GM23338 (cell line): ENCODE data around the gene PAPOLG. TPM values are rescaled to one million over a fixed set of nuclear protein-coding genes. Genes with fewer than 3 reads are reported as not detected.

ENCODE experiments used
- ATAC-seq: fragments of 200-7000 bp; cut with Tn5 transposase; 3 replicates; pipeline ENCODE4 v1.9.1; 2020
- DNase-seq: peaks from one replicate; pipeline ENCODE4 v3.0.0-alpha.2; 2015; ENCODE audit warnings: low spot score
- H2AFZ ChIP-seq: fragments of 200-600 bp; sonication (generic); 2 replicates; pipeline ENCODE4 v1.8.0; 2016; ENCODE audit warnings: antibody characterized with exemption, mild to moderate bottlenecking, moderate library complexity
- H3F3A ChIP-seq: fragments of 200-600 bp; sonication (generic); replicated peaks from 2 replicates; pipeline ENCODE4 v1.8.0; 2017; ENCODE audit warnings: antibody characterized with exemption, mixed run types, low read depth
- H3K27ac ChIP-seq: fragments of 200-600 bp; sonication (generic); 2 replicates; pipeline ENCODE4 v1.6.1; 2016; ENCODE audit warnings: low read depth
- H3K27me3 ChIP-seq: fragments of 200-600 bp; sonication (generic); 2 replicates; pipeline ENCODE4 v1.8.0; 2016; ENCODE audit warnings: mild to moderate bottlenecking, mixed run types, moderate library complexity; ENCODE audit not compliant: insufficient read depth
- H3K36me3 ChIP-seq: fragments of 200-600 bp; sonication (generic); 2 replicates; pipeline ENCODE4 v1.8.0; 2016; ENCODE audit warnings: mild to moderate bottlenecking; ENCODE audit not compliant: insufficient read depth
- H3K4me1 ChIP-seq: fragments of 200-600 bp; sonication (generic); 2 replicates; pipeline ENCODE4 v1.8.0; 2016; ENCODE audit warnings: mild to moderate bottlenecking, moderate library complexity; ENCODE audit not compliant: insufficient read depth
- H3K4me2 ChIP-seq: fragments of 200-600 bp; sonication (generic); 2 replicates; pipeline ENCODE4 v1.7.1; 2017; ENCODE audit warnings: mixed run types
- H3K4me3 ChIP-seq: fragments of 200-600 bp; sonication (generic); 2 replicates; pipeline ENCODE4 v1.6.1; 2016; ENCODE audit warnings: mixed run types
- H3K79me2 ChIP-seq: fragments of 200-600 bp; sonication (generic); replicated peaks from 2 replicates; pipeline ENCODE4 v1.8.0; 2017; ENCODE audit warnings: mild to moderate bottlenecking; ENCODE audit not compliant: insufficient read depth
- H3K9me2 ChIP-seq: fragments of 200-600 bp; sonication (generic); 2 replicates; pipeline ENCODE4 v1.8.0; 2017; ENCODE audit not compliant: insufficient read depth
- H4K20me1 ChIP-seq: fragments of 200-600 bp; sonication (generic); replicated peaks from 2 replicates; pipeline ENCODE4 v1.8.0; 2017; ENCODE audit warnings: mild to moderate bottlenecking; ENCODE audit not compliant: insufficient read depth
- H3K27ac Mint-ChIP-seq: 2 replicates; pipeline ENCODE4 v1.8.0; 2020; ENCODE audit warnings: inconsistent platforms, mild to moderate bottlenecking, moderate library complexity, mixed read lengths
- H3K27me3 Mint-ChIP-seq: 3 replicates; pipeline ENCODE4 v1.8.0; 2022; ENCODE audit warnings: low read depth, mild to moderate bottlenecking, moderate library complexity, mixed read lengths, inconsistent platforms; ENCODE audit not compliant: insufficient read depth, poor library complexity
- H3K36me3 Mint-ChIP-seq: 3 replicates; pipeline ENCODE4 v1.8.0; 2021; ENCODE audit warnings: low read depth, mild to moderate bottlenecking, inconsistent platforms, moderate library complexity, mixed read lengths
- H3K4me1 Mint-ChIP-seq: 3 replicates; pipeline ENCODE4 v1.8.0; 2020; ENCODE audit warnings: mild to moderate bottlenecking, inconsistent platforms, mixed read lengths
- H3K4me3 Mint-ChIP-seq: 3 replicates; pipeline ENCODE4 v1.8.0; 2021; ENCODE audit warnings: moderate library complexity, mild to moderate bottlenecking, inconsistent platforms, mixed read lengths
- H3K9me3 Mint-ChIP-seq: 3 replicates; pipeline ENCODE4 v1.8.0; 2020; ENCODE audit warnings: moderate library complexity, mild to moderate bottlenecking, inconsistent platforms, mixed read lengths
- CREB1 ChIP-seq: fragments of 250-450 bp; sonication (Bioruptor Pico); IDR thresholded peaks from 2 replicates; pipeline ENCODE4 v1.5.0; 2020; ENCODE audit warnings: low read depth, mild to moderate bottlenecking, moderate library complexity
- EZH2 ChIP-seq: fragments of 200-600 bp; sonication (generic); IDR thresholded peaks from one replicate; pipeline ENCODE4 v1.8.0; 2017; ENCODE audit warnings: antibody characterized with exemption, mild to moderate bottlenecking, low read depth; ENCODE audit not compliant: unreplicated experiment
- EZH2phosphoT487 ChIP-seq: fragments of 200-600 bp; sonication (generic); IDR thresholded peaks from one replicate; pipeline ENCODE4 v1.8.1; 2018; ENCODE audit warnings: antibody characterized with exemption; ENCODE audit not compliant: unreplicated experiment
- JUNB ChIP-seq: IDR thresholded peaks from one replicate; pipeline ENCODE4 v1.6.1; 2016; ENCODE audit warnings: antibody characterized with exemption; ENCODE audit not compliant: unreplicated experiment
- NANOG ChIP-seq: IDR thresholded peaks from 2 replicates; pipeline ENCODE4 v1.6.1; 2016; ENCODE audit warnings: antibody characterized with exemption, borderline replicate concordance
- STAT1 ChIP-seq: IDR thresholded peaks from one replicate; pipeline ENCODE4 v1.6.1; 2016; ENCODE audit warnings: antibody characterized with exemption; ENCODE audit not compliant: unreplicated experiment
- ZNF114 ChIP-seq: fragments of 250-450 bp; sonication (Bioruptor Pico); IDR thresholded peaks from 2 replicates; pipeline ENCODE4 v1.5.0; 2020; ENCODE audit warnings: mild to moderate bottlenecking, moderate library complexity
- ZNF331 ChIP-seq: fragments of 250-450 bp; sonication (Bioruptor Pico); IDR thresholded peaks from 2 replicates; pipeline ENCODE4 v1.5.0; 2020; ENCODE audit warnings: low read depth, mild to moderate bottlenecking, moderate library complexity
- polyA plus RNA-seq: library from polyadenylated mRNA; unstranded; fragments of >200 nt; fragmentation: Nextera tagmentation; extraction: Ambion mirVana; gene quantifications from 2 replicates; pipeline ENCODE4 v1.2.1, GENCODE V29; 2016
- total RNA-seq: library from RNA; depleted of rRNA; stranded (reverse); fragments of >200 nt; shearing (Covaris generic); gene quantifications from 2 replicates; pipeline ENCODE4 v1.2.3, GENCODE V29; 2014
- TF ChIP-seq, protein P1 (sequence below): IDR thresholded peaks from one replicate; pipeline ENCODE4 v1.6.1; 2018; ENCODE audit warnings: antibody characterized with exemption; ENCODE audit not compliant: unreplicated experiment
- TF ChIP-seq, protein P2 (sequence below), 2 experiments: fragments of 200-600 bp in 1 of 2; sonication (generic) in 1 of 2; conservative IDR thresholded peaks; 2 replicates each; pipeline versions ENCODE4 v1.5.1 to v1.6.1; 2016 to 2017; ENCODE audit warnings: antibody characterized with exemption in 2 of 2, low read depth in 2 of 2, mild to moderate bottlenecking in 2 of 2, moderate library complexity in 1 of 2
- TF ChIP-seq, protein P3 (sequence below): IDR thresholded peaks from 2 replicates; pipeline ENCODE4 v1.6.1; 2016; ENCODE audit warnings: antibody characterized with exemption

Gene PAPOLG
- total and polyA plus RNA-seq, 2 experiments from 2014 or later = 13.8 to 31.2 TPM

DNA sequence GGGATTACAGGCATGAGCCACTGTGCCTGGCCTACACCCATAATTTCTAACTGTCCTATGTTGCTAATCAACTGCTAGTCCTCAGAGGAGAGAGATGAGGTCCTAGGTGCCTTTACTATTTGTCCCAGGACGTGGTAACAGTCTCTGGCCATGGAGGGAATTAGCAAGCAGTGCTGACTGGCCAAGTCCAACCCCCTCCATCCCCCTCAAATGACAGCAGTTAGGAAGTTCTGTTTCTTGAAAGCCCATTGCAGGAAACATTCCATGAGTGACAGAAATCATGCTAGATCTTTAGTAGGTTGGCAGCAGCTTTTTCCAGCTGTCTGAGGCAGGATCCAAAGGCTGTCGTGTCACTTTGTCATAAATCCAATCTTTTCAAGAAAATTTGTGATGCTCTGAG is 69.6 kb downstream of the PAPOLG start:
- no peaks in the 10 kb centered on the region for H3K36me3 Mint-ChIP-seq
- no peak overlapping the region for H3K27ac Mint-ChIP-seq
- Histone ChIP-seq H3F3A (no peaks in the 10 kb centered on the region), H3K79me2 (no peaks in the 10 kb centered on the region), H3K4me1 (no peaks in the 10 kb centered on the region), H3K9me2 (no peaks in the 10 kb centered on the region), H2AFZ (no peak overlapping the region), H3K27me3 (no peaks in the 10 kb centered on the region), H3K36me3 (no peaks in the 10 kb centered on the region), H3K27ac (no peak overlapping the region), H4K20me1 (no peaks in the 10 kb centered on the region), H3K4me3 (no peak overlapping the region), H3K4me2 (no peak overlapping the region)
- no peaks in the 10 kb centered on the region for H3K9me3 Mint-ChIP-seq
- ATAC-seq = no peak
- H3K4me1 Mint-ChIP-seq = peaks cover 5% of the 10 kb centered on the region
- H3K27me3 Mint-ChIP-seq = peaks cover 10% of the 10 kb centered on the region
- H3K4me3 Mint-ChIP-seq = no peak overlapping the region
- DNase-seq = no peak
- no peak for TF ChIP-seq ZNF331
- no peak for TF ChIP-seq STAT1
- no peak for TF ChIP-seq ZNF114 (CRISPR knock-in tag)
- no peak for TF ChIP-seq EZH2phosphoT487
- TF ChIP-seq, protein P1, sequence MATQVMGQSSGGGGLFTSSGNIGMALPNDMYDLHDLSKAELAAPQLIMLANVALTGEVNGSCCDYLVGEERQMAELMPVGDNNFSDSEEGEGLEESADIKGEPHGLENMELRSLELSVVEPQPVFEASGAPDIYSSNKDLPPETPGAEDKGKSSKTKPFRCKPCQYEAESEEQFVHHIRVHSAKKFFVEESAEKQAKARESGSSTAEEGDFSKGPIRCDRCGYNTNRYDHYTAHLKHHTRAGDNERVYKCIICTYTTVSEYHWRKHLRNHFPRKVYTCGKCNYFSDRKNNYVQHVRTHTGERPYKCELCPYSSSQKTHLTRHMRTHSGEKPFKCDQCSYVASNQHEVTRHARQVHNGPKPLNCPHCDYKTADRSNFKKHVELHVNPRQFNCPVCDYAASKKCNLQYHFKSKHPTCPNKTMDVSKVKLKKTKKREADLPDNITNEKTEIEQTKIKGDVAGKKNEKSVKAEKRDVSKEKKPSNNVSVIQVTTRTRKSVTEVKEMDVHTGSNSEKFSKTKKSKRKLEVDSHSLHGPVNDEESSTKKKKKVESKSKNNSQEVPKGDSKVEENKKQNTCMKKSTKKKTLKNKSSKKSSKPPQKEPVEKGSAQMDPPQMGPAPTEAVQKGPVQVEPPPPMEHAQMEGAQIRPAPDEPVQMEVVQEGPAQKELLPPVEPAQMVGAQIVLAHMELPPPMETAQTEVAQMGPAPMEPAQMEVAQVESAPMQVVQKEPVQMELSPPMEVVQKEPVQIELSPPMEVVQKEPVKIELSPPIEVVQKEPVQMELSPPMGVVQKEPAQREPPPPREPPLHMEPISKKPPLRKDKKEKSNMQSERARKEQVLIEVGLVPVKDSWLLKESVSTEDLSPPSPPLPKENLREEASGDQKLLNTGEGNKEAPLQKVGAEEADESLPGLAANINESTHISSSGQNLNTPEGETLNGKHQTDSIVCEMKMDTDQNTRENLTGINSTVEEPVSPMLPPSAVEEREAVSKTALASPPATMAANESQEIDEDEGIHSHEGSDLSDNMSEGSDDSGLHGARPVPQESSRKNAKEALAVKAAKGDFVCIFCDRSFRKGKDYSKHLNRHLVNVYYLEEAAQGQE = no peak
- TF ChIP-seq NANOG = no peak
- no peak for TF ChIP-seq JUNB
- TF ChIP-seq EZH2 = no peak
- TF ChIP-seq, protein P2, sequence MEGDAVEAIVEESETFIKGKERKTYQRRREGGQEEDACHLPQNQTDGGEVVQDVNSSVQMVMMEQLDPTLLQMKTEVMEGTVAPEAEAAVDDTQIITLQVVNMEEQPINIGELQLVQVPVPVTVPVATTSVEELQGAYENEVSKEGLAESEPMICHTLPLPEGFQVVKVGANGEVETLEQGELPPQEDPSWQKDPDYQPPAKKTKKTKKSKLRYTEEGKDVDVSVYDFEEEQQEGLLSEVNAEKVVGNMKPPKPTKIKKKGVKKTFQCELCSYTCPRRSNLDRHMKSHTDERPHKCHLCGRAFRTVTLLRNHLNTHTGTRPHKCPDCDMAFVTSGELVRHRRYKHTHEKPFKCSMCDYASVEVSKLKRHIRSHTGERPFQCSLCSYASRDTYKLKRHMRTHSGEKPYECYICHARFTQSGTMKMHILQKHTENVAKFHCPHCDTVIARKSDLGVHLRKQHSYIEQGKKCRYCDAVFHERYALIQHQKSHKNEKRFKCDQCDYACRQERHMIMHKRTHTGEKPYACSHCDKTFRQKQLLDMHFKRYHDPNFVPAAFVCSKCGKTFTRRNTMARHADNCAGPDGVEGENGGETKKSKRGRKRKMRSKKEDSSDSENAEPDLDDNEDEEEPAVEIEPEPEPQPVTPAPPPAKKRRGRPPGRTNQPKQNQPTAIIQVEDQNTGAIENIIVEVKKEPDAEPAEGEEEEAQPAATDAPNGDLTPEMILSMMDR (conservative IDR thresholded peaks at IDR 0.05; ENCODE audit: low read depth in 2 of 2) = no peak

DNA sequence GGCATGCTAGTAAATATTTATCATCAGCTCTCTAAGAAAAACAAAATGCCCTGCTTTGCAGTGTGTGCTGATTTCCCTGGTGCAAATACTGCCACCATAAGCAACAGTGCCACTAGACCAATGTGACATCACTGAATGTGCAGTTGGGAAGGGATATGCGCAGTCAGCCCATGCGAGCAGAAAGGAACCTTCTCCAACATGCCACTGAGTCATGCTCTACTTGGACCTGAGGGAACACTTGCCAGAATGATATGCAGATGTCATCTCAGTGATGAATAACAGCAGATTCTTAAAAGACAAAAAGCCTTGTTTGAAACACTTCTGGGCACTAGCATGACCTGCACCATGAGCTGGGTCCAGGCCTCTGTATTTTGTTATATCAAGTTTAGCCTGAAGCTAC is 70.0 kb downstream of the PAPOLG start:
- H3K4me1 ChIP-seq = no peaks in the 10 kb centered on the region
- Mint-ChIP-seq H3K9me3 (no peaks in the 10 kb centered on the region), H3K27ac (no peak overlapping the region), H3K27me3 (peaks cover 8% of the 10 kb centered on the region), H3K4me1 (peaks cover 8% of the 10 kb centered on the region), H3K4me3 (no peak overlapping the region), H3K36me3 (no peaks in the 10 kb centered on the region)
- no peak overlapping the region for H3K27ac ChIP-seq
- no peaks in the 10 kb centered on the region for H4K20me1 ChIP-seq
- H3K4me3 ChIP-seq = no peak overlapping the region
- H3K36me3 ChIP-seq = no peaks in the 10 kb centered on the region
- no peaks in the 10 kb centered on the region for H3K79me2 ChIP-seq
- no peaks in the 10 kb centered on the region for H3K27me3 ChIP-seq
- no peak overlapping the region for H2AFZ ChIP-seq
- H3K9me2 ChIP-seq = peaks cover 4% of the 10 kb centered on the region; the same call in 1 of the 2 replicates
- H3K4me2 ChIP-seq = no peak overlapping the region
- ATAC-seq (no peak), DNase-seq (no peak)
- no peaks in the 10 kb centered on the region for H3F3A ChIP-seq
- TF ChIP-seq CREB1 = no peak
- TF ChIP-seq, protein P1 = no peak
- TF ChIP-seq, protein P3, sequence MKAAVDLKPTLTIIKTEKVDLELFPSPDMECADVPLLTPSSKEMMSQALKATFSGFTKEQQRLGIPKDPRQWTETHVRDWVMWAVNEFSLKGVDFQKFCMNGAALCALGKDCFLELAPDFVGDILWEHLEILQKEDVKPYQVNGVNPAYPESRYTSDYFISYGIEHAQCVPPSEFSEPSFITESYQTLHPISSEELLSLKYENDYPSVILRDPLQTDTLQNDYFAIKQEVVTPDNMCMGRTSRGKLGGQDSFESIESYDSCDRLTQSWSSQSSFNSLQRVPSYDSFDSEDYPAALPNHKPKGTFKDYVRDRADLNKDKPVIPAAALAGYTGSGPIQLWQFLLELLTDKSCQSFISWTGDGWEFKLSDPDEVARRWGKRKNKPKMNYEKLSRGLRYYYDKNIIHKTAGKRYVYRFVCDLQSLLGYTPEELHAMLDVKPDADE = no peak
- no peak for TF ChIP-seq STAT1
- TF ChIP-seq, protein P2 (conservative IDR thresholded peaks at IDR 0.05; ENCODE audit: low read depth in 2 of 2) = no peak
- no peak for TF ChIP-seq EZH2
